IMR-90 (cell line): ENCODE measurements around the gene SIPA1L3. TPM values are rescaled to one million over a fixed set of nuclear protein-coding genes. Genes with fewer than 3 reads are reported as not detected.

ENCODE experiments used
- ATAC-seq: fragments of 200-7000 bp; cut with Tn5 transposase; 2 replicates; pipeline ENCODE4 v1.9.1; 2020; ENCODE audit warnings: low read depth, mild to moderate bottlenecking, moderate library complexity
- Bru-seq: library from RNA; stranded (reverse); fragments of 400-500 nt; gene quantifications from one replicate; lab custom pipeline; 2021; lab: Mats Ljungman, UMichigan
- BruChase-seq, 2 experiments: library from RNA; stranded (reverse); fragments of 400-500 nt; gene quantifications; one replicate each; lab custom pipeline; 2021; lab: Mats Ljungman, UMichigan
- BruUV-seq: library from RNA; stranded (reverse); fragments of 400-500 nt; replicated peaks from 2 replicates; lab custom pipeline; 2021; lab: Mats Ljungman, UMichigan
- CTCF ChIA-PET: fragments of 300-600 bp; formaldehyde crosslinking; extraction: SDS; loops from one replicate; lab custom pipeline; 2021; ENCODE audit warnings: antibody characterized with exemption; lab: Yijun Ruan, JAX
- POLR2A ChIA-PET: fragments of 300-600 bp; sonication (Branson Sonifier 250); formaldehyde crosslinking; loops from one replicate; lab custom pipeline; 2022; ENCODE audit warnings: antibody characterized with exemption; ENCODE audit not compliant: unreplicated experiment; lab: Charles Lee
- DNase-seq: peaks from one replicate; pipeline ENCODE4 v3.0.0; 2013
- H2AFZ ChIP-seq: replicated peaks from 2 replicates; pipeline ENCODE3; 2013; ENCODE audit warnings: low read length, mild to moderate bottlenecking; ENCODE audit not compliant: poor library complexity
- H2AK5ac ChIP-seq: 2 replicates; pipeline ENCODE4 v1.6.1; 2013; ENCODE audit warnings: low read depth, low read length, inconsistent platforms
- H2AK9ac ChIP-seq: replicated peaks from 2 replicates; pipeline ENCODE3; 2013; ENCODE audit warnings: mild to moderate bottlenecking, low read depth, low read length, moderate library complexity; ENCODE audit not compliant: poor library complexity
- H2BK120ac ChIP-seq: 2 replicates; pipeline ENCODE4 v1.6.1; 2013; ENCODE audit warnings: low read depth, low read length, inconsistent platforms
- H2BK15ac ChIP-seq: 3 replicates; pipeline ENCODE4 v1.6.1; 2013; ENCODE audit warnings: low read depth, low read length, inconsistent platforms
- H2BK20ac ChIP-seq: 2 replicates; pipeline ENCODE4 v1.6.1; 2013; ENCODE audit warnings: low read depth, mild to moderate bottlenecking, inconsistent platforms, low read length, moderate library complexity
- H2BK5ac ChIP-seq: 2 replicates; pipeline ENCODE4 v1.6.1; 2013; ENCODE audit warnings: mild to moderate bottlenecking, low read depth, low read length, inconsistent platforms; ENCODE audit not compliant: poor library complexity, severe bottlenecking
- H3K14ac ChIP-seq: replicated peaks from 2 replicates; pipeline ENCODE4 v1.6.1; 2013; ENCODE audit warnings: low read depth, low read length, inconsistent platforms
- H3K18ac ChIP-seq: 2 replicates; pipeline ENCODE4 v1.6.1; 2013; ENCODE audit warnings: low read depth, low read length, control low read depth
- H3K23ac ChIP-seq: 2 replicates; pipeline ENCODE4 v1.6.1; 2013; ENCODE audit warnings: low read depth, low read length, inconsistent platforms
- H3K27ac ChIP-seq: 2 replicates; pipeline ENCODE4 v1.5.1; 2013; ENCODE audit warnings: mild to moderate bottlenecking, control low read depth, low read length; ENCODE audit not compliant: insufficient read depth
- H3K27me3 ChIP-seq: 2 replicates; pipeline ENCODE4 v1.6.1; 2013; ENCODE audit warnings: low read length; ENCODE audit not compliant: control insufficient read depth, insufficient read depth
- H3K36me3 ChIP-seq: 2 replicates; pipeline ENCODE4 v1.6.1; 2013; ENCODE audit warnings: low read length, mixed read lengths; ENCODE audit not compliant: control insufficient read depth, insufficient read depth
- H3K4ac ChIP-seq: 2 replicates; pipeline ENCODE4 v1.6.1; 2013; ENCODE audit warnings: low read depth, low read length, inconsistent platforms
- H3K4me1 ChIP-seq: 2 replicates; pipeline ENCODE4 v1.6.1; 2013; ENCODE audit warnings: low read length, mixed read lengths; ENCODE audit not compliant: control insufficient read depth, insufficient read depth
- H3K4me2 ChIP-seq: 2 replicates; pipeline ENCODE4 v1.6.1; 2013; ENCODE audit warnings: low read depth, mild to moderate bottlenecking, control low read depth, low read length, moderate library complexity
- H3K4me3 ChIP-seq: 2 replicates; pipeline ENCODE4 v1.5.1; 2013; ENCODE audit warnings: low read depth, mild to moderate bottlenecking, control low read depth, low read length, moderate library complexity; ENCODE audit not compliant: insufficient read depth
- H3K56ac ChIP-seq: 2 replicates; pipeline ENCODE4 v1.6.1; 2013; ENCODE audit warnings: low read length, inconsistent platforms; ENCODE audit not compliant: insufficient read depth; ENCODE audit errors: extremely low read depth
- H3K79me1 ChIP-seq, 2 experiments: 2 replicates each; pipeline ENCODE4 v1.6.1; 2013; ENCODE audit warnings: low read length in 2 of 2, inconsistent platforms in 1 of 2, low read depth in 1 of 2
- H3K9ac ChIP-seq: 2 replicates; pipeline ENCODE4 v1.6.1; 2013; ENCODE audit warnings: low read depth, low read length, control low read depth
- H3K9me1 ChIP-seq: 2 replicates; pipeline ENCODE4 v1.6.1; 2013; ENCODE audit warnings: low read length, inconsistent platforms; ENCODE audit not compliant: insufficient read depth
- H3K9me3 ChIP-seq: 2 replicates; pipeline ENCODE4 v1.6.1; 2013; ENCODE audit warnings: low read length; ENCODE audit not compliant: control insufficient read depth, insufficient read depth
- H4K20me1 ChIP-seq: 2 replicates; pipeline ENCODE4 v1.6.1; 2013; ENCODE audit warnings: low read length, inconsistent platforms; ENCODE audit not compliant: insufficient read depth
- H4K5ac ChIP-seq: 2 replicates; pipeline ENCODE4 v1.6.1; 2013; ENCODE audit warnings: mild to moderate bottlenecking, low read depth, low read length, control low read depth
- H4K8ac ChIP-seq, 2 experiments: 2 replicates each; pipeline ENCODE4 v1.6.1; 2013; ENCODE audit warnings: low read depth in 2 of 2, low read length in 2 of 2, control low read depth in 1 of 2, inconsistent platforms in 1 of 2
- H4K91ac ChIP-seq: 2 replicates; pipeline ENCODE4 v1.6.1; 2013; ENCODE audit warnings: low read depth, low read length, inconsistent platforms; ENCODE audit not compliant: insufficient read depth
- BHLHE40 ChIP-seq: fragments of 150-350 bp; IDR thresholded peaks from 2 replicates; pipeline ENCODE4 v1.6.1; 2016; ENCODE audit warnings: mild to moderate bottlenecking, low read depth, low read length
- CHD1 ChIP-seq: IDR thresholded peaks from 2 replicates; pipeline ENCODE4 v1.6.1; 2012; ENCODE audit warnings: low read depth, low read length, improper control_type of control experiment
- FOS ChIP-seq: fragments of 150-350 bp; IDR thresholded peaks from 2 replicates; pipeline ENCODE4 v1.6.1; 2016; ENCODE audit warnings: low read depth, low read length
- MXI1 ChIP-seq: IDR thresholded peaks from 2 replicates; pipeline ENCODE4 v1.6.1; 2012; ENCODE audit warnings: low read depth, mild to moderate bottlenecking, low read length, moderate library complexity, borderline replicate concordance
- POLR2A ChIP-seq: IDR thresholded peaks from 2 replicates; pipeline ENCODE4 v1.6.1; 2012; ENCODE audit warnings: mild to moderate bottlenecking, low read depth, low read length
- RAD21 ChIP-seq: IDR thresholded peaks from 2 replicates; pipeline ENCODE4 v1.6.1; 2012; ENCODE audit warnings: low read length, improper control_type of control experiment
- WGBS, 2 experiments: methylation state at CpG; one replicate each; pipeline versions ENCODE4 v1.1.5 to v1.1.7; 2013; ENCODE audit warnings: missing lambda C conversion rate in 2 of 2; ENCODE audit not compliant: insufficient read length in 1 of 2; ENCODE audit errors: extremely low coverage in 2 of 2; 5-methylcytosine and 5-hydroxymethylcytosine counted together
- dilution Hi-C: fragments of 300-500 bp; cut with HindIII; formaldehyde crosslinking; loops from one replicate; pipeline ENCODE4 v1.14.3; 2018; ENCODE audit warnings: low sequenced_read_pairs; ENCODE audit not compliant: unreplicated experiment
- in situ Hi-C: fragments of 300-500 bp; cut with MboI; formaldehyde crosslinking; loops from 3 replicates; pipeline ENCODE4 v1.14.3; 2019; ENCODE audit warnings: low sequenced_read_pairs, inconsistent platforms, mixed read lengths
- intact Hi-C: fragments of 100-400 bp; cut with micrococcal nuclease; formaldehyde crosslinking; loops from 2 replicates; pipeline ENCODE4 v1.10.0; 2022
- long read RNA-seq: library from polyadenylated mRNA; unstranded; transcript quantifications from one replicate; pipeline ENCODE4 v2.0.0, GENCODE V29; 2021; ENCODE audit not compliant: unreplicated experiment
- polyA plus RNA-seq, 3 experiments: library from polyadenylated mRNA; depleted of rRNA; stranded (reverse); fragments of >200 nt; gene quantifications; 2 replicates each; pipeline ENCODE4 v1.2.3, GENCODE V29; 2012; ENCODE audit warnings: low replicate concordance in 1 of 3
- total RNA-seq: library from RNA; depleted of rRNA; stranded (reverse); fragments of >200 nt; gene quantifications from 2 replicates; pipeline ENCODE4 v1.2.3, GENCODE V29; 2012; rRNA removed
- TF ChIP-seq, protein P1 (sequence below): conservative IDR thresholded peaks from 2 replicates; pipeline ENCODE4 v1.5.1; 2012; ENCODE audit warnings: mild to moderate bottlenecking, low read depth, low read length, improper control_type of control experiment

The SIPA1L3 gene, protein sequence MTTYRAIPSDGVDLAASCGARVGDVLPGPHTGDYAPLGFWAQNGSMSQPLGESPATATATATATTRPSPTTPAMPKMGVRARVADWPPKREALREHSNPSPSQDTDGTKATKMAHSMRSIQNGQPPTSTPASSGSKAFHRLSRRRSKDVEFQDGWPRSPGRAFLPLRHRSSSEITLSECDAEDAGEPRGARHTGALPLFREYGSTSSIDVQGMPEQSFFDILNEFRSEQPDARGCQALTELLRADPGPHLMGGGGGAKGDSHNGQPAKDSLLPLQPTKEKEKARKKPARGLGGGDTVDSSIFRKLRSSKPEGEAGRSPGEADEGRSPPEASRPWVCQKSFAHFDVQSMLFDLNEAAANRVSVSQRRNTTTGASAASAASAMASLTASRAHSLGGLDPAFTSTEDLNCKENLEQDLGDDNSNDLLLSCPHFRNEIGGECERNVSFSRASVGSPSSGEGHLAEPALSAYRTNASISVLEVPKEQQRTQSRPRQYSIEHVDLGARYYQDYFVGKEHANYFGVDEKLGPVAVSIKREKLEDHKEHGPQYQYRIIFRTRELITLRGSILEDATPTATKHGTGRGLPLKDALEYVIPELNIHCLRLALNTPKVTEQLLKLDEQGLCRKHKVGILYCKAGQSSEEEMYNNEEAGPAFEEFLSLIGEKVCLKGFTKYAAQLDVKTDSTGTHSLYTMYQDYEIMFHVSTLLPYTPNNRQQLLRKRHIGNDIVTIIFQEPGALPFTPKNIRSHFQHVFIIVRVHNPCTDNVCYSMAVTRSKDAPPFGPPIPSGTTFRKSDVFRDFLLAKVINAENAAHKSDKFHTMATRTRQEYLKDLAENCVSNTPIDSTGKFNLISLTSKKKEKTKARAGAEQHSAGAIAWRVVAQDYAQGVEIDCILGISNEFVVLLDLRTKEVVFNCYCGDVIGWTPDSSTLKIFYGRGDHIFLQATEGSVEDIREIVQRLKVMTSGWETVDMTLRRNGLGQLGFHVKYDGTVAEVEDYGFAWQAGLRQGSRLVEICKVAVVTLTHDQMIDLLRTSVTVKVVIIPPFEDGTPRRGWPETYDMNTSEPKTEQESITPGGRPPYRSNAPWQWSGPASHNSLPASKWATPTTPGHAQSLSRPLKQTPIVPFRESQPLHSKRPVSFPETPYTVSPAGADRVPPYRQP (N-terminal part only)
- total RNA-seq, result 4.1 and 8.3 TPM in 2 replicates
- polyA plus RNA-seq (2012; rRNA removed), result 9.4 and 12.7 TPM in 2 replicates
- 9.1 and 10.4 TPM in 2 replicates for polyA plus RNA-seq (2012; cell fraction: cytosol; rRNA removed)
- 17.5 and 25.3 TPM in 2 replicates for polyA plus RNA-seq (2012; cell fraction: nucleus; rRNA removed; ENCODE audit: low replicate concordance)
- Bru-seq, nascent RNA, result percentile 76 among the genes with signal in this experiment
- percentile 82 among the genes with signal in this experiment for BruChase-seq, experiment 1, labeled RNA remaining after a 6-hour chase
- BruChase-seq, experiment 2, labeled RNA remaining after a 2-hour chase, result percentile 70 among the genes with signal in this experiment
- long read RNA-seq, partial matches to known transcripts, result 1 of 13 reads
- long read RNA-seq, other reads (novel, unspliced or antisense), result 11 of 13 reads

DNA sequence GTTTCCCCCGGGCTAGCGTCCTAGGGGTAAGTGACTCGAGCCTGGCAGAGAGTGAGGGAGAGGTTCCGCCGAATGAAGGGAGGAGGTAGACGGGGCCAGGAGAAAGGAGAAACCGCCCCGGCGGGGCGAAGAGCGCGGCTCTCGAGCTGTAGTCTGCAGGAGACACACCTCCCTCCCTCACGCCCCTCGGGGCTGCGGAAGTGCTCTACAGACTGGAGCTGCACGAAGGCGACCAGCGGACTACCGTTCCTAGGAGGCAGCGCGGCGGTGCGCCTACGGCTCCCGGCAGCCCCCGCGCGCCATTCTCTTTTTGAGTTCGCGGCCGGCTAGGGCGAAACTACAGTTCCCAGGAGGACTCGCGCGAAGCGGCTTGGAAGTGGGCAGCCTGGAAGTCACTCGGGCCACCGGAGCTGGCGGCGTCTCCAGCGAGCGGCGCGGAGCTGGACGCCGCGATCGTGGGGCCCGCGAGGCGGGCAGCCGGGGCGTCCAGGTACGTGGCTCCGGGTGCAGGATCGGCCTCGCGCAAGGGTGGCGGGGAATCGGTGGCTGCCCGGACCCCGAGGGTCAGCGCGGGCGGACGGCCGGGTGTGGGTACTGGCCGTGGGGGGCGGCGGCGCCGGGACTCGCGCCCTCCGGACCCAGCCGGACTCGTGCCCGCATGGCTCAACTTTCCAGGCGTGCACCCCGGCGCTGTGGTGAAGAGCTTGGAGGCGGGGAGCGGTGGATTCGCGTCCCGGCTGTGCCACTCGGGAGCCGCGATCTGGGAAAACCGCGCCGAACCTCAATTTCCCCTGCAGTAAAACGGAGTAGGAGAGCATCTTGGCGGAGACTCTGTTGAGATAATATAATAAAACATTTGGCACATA, at the start of gene SIPA1L3:
Gene SIPA1L3, plus strand, starts transcription at position 340 of the 866 bp plus-strand sequence. CDS start 174,358 bp downstream, outside the sequence.
- dilution Hi-C loops, result no loop called here
- Histone ChIP-seq H3K14ac (peak within 1 kb of the TSS; percentile 95), H3K9me1 (peaks cover 10% of the 10 kb centered on the region; the same call in 1 of the 2 replicates), H3K27me3 (no peaks in the 10 kb centered on the region), H3K4me3 (peak within 1 kb of the TSS; percentile 84), H2BK120ac (peak within 1 kb of the TSS; percentile 71), H3K4me1 (peaks cover 5% of the 10 kb centered on the region; the same call in 1 of the 2 replicates), H3K79me1 (peaks cover 8 to 48% of the 10 kb centered on the region in 2 experiments; a peak in 2 of 4 replicates), H3K4ac (peak within 1 kb of the TSS; percentile 91), H2AK9ac (peak within 1 kb of the TSS; percentile 74), H3K56ac (peak within 1 kb of the TSS; percentile 63; the same call in 1 of the 2 replicates), H3K36me3 (no peaks in the 10 kb centered on the region), H3K27ac (peak within 1 kb of the TSS; percentile 69), H2BK15ac (peak within 1 kb of the TSS; percentile 84; the same call in 1 of the 3 replicates), H4K5ac (peak within 1 kb of the TSS; percentile 77), H3K9me3 (no peaks in the 10 kb centered on the region), H4K20me1 (peaks cover 15% of the 10 kb centered on the region; the same call in 1 of the 2 replicates), H3K23ac (peak within 1 kb of the TSS; percentile 99), H4K8ac (peak within 1 kb of the TSS; percentile 86 to 93), H2AFZ (peak within 1 kb of the TSS; percentile 100), H3K4me2 (peak within 1 kb of the TSS; percentile 95), H2AK5ac (peak within 1 kb of the TSS; percentile 67), H3K18ac (peak within 1 kb of the TSS; percentile 29), H2BK5ac (peak within 1 kb of the TSS; percentile 72), H3K9ac (peak within 1 kb of the TSS; percentile 84), H4K91ac (peak within 1 kb of the TSS; percentile 79), H2BK20ac (peak within 1 kb of the TSS; percentile 37; the same call in 1 of the 2 replicates)
- POLR2A ChIA-PET, result interaction anchor here (2.0 kb wide), 1 partner anchor 96 kb away, joined by 7 read pairs; no protein-coding TSS in a partner anchor
- CTCF ChIA-PET, result interaction anchor here (0.7 to 1.6 kb wide), 5 partner anchors 71 to 96 kb away, joined by 3 to 4 read pairs (median 3); no protein-coding TSS in a partner anchor
- 0% methylated on average over 48 of the region's 95 CpGs; no CpG with 5 or more reads in 1 of the 2 experiments for WGBS, 2 experiments
- no TSS peak for BruUV-seq
- peak; percentile 96 for ATAC-seq
- intact Hi-C loops, result loop anchor here (1.0 to 2.0 kb wide), 2 partner anchors 24 to 96 kb away; no protein-coding TSS in a partner anchor
- peak; percentile 94 for DNase-seq
- in situ Hi-C loops, result loop anchor here (5.0 kb wide), 1 partner anchor 190 kb away; no protein-coding TSS in a partner anchor
- TF ChIP-seq RAD21 (0 out of 2 replicates have a peak, but pooled peaks have one; percentile 19), CHD1 (0 out of 2 replicates have a peak, but pooled peaks have one; percentile 3), POLR2A (peak; percentile 91), BHLHE40 (peak; percentile 10; the same call in 1 of the 2 replicates), FOS (no peak), MXI1 (peak; percentile 75)
- TF ChIP-seq, protein P1, sequence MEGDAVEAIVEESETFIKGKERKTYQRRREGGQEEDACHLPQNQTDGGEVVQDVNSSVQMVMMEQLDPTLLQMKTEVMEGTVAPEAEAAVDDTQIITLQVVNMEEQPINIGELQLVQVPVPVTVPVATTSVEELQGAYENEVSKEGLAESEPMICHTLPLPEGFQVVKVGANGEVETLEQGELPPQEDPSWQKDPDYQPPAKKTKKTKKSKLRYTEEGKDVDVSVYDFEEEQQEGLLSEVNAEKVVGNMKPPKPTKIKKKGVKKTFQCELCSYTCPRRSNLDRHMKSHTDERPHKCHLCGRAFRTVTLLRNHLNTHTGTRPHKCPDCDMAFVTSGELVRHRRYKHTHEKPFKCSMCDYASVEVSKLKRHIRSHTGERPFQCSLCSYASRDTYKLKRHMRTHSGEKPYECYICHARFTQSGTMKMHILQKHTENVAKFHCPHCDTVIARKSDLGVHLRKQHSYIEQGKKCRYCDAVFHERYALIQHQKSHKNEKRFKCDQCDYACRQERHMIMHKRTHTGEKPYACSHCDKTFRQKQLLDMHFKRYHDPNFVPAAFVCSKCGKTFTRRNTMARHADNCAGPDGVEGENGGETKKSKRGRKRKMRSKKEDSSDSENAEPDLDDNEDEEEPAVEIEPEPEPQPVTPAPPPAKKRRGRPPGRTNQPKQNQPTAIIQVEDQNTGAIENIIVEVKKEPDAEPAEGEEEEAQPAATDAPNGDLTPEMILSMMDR, result 0 out of 2 replicates have a peak, but pooled peaks have one; percentile 5
